ENCODE data around the gene ELK4. TPM values are rescaled to one million over a fixed set of nuclear protein-coding genes. Genes with fewer than 3 reads are reported as not detected.

Gene ELK4
- polyA plus RNA-seq, 3 donors = 1.4 to 9.0 (median 2.6) TPM

GRCh38 chr1:205612556-205612955, 19.3 kb downstream of the ELK4 start:
- peaks cover 20% of the 10 kb centered on the region for H3K79me2 ChIP-seq (ENCODE audit: insufficient read depth, low read length)
- no peak overlapping the region for H3K9ac ChIP-seq (ENCODE audit: insufficient read depth, low read length, poor library complexity, severe bottlenecking)
- Mint-ChIP-seq H3K27ac (no peak overlapping the region), H3K27me3 (ENCODE audit: low read depth in 3 of 3) (no peaks in the 10 kb centered on the region), H3K9me3 (no peaks in the 10 kb centered on the region), H3K4me3 (no peak overlapping the region), H3K4me1 (peaks cover 12% of the 10 kb centered on the region), H3K36me3 (peaks cover 78 to 87% of the 10 kb centered on the region in 2 donors)
- no CpG with 5 or more reads among the region's 1 CpG for WGBS (ENCODE audit: insufficient coverage)
- H3K4me1 ChIP-seq (ENCODE audit: control insufficient read depth in 1 of 2, insufficient read depth in 2 of 2, low read length in 2 of 2) = peaks cover 4 to 11% of the 10 kb centered on the region in 2 donors
- H3K36me3 ChIP-seq (replicated peaks in 1 of 2; ENCODE audit: control insufficient read depth in 1 of 2, insufficient read depth in 2 of 2, low read length in 2 of 2) = peaks cover 67 to 89% of the 10 kb centered on the region in 2 donors
- no peak overlapping the region for H3K4me3 ChIP-seq (replicated peaks in 1 of 3; ENCODE audit: low read depth in 2 of 3, low read length in 3 of 3)
- no peak overlapping the region for H2AFZ ChIP-seq (ENCODE audit: insufficient read depth, low read depth, low read length, poor library complexity, severe bottlenecking)
- no peak overlapping the region for H3K4me2 ChIP-seq (replicated peaks; ENCODE audit: extremely low read depth, low read length, poor library complexity, severe bottlenecking)
- peaks cover 51% of the 10 kb centered on the region for H4K20me1 ChIP-seq (ENCODE audit: insufficient read depth, low read length)
- no peaks in the 10 kb centered on the region for H3K9me3 ChIP-seq (replicated peaks in 1 of 2; ENCODE audit: control insufficient read depth in 1 of 2, insufficient read depth in 1 of 2, low read length in 2 of 2)
- H3K27ac ChIP-seq (ENCODE audit: low read depth in 1 of 2, low read length in 2 of 2) = no peak overlapping the region
- intact Hi-C loops (cut with micrococcal nuclease) = no loop called here
- no peaks in the 10 kb centered on the region for H3K27me3 ChIP-seq (ENCODE audit: control insufficient read depth in 2 of 2, insufficient read depth in 2 of 2, low read length in 2 of 2)
- DNase-seq = no peak
- TF ChIP-seq CTCF (IDR thresholded peaks at IDR 0.05) = no peak

GRCh38 chr1:205612104-205612503, 19.7 kb downstream of the ELK4 start:
- Mint-ChIP-seq H3K27me3 (ENCODE audit: low read depth in 3 of 3) (no peaks in the 10 kb centered on the region), H3K36me3 (peaks cover 77 to 88% of the 10 kb centered on the region in 2 donors), H3K9me3 (no peaks in the 10 kb centered on the region), H3K4me1 (peaks cover 12% of the 10 kb centered on the region), H3K4me3 (no peak overlapping the region), H3K27ac (no peak overlapping the region)
- intact Hi-C loops (cut with micrococcal nuclease) = no loop called here
- H3K9ac ChIP-seq (ENCODE audit: insufficient read depth, low read length, poor library complexity, severe bottlenecking) = no peak overlapping the region
- TF ChIP-seq CTCF (IDR thresholded peaks at IDR 0.05) = no peak
- peaks cover 4 to 11% of the 10 kb centered on the region in 2 donors for H3K4me1 ChIP-seq (ENCODE audit: control insufficient read depth in 1 of 2, insufficient read depth in 2 of 2, low read length in 2 of 2)
- DNase-seq = no peak
- no peak overlapping the region for H3K4me3 ChIP-seq (replicated peaks in 1 of 3; ENCODE audit: low read depth in 2 of 3, low read length in 3 of 3)
- no peak overlapping the region for H2AFZ ChIP-seq (ENCODE audit: insufficient read depth, low read depth, low read length, poor library complexity, severe bottlenecking)
- no peaks in the 10 kb centered on the region for H3K27me3 ChIP-seq (ENCODE audit: control insufficient read depth in 2 of 2, insufficient read depth in 2 of 2, low read length in 2 of 2)
- WGBS (ENCODE audit: insufficient coverage) = no CpG with 5 or more reads among the region's 3 CpGs
- no peak overlapping the region for H3K4me2 ChIP-seq (replicated peaks; ENCODE audit: extremely low read depth, low read length, poor library complexity, severe bottlenecking)
- no peak overlapping the region for H3K27ac ChIP-seq (ENCODE audit: low read depth in 1 of 2, low read length in 2 of 2)
- H4K20me1 ChIP-seq (ENCODE audit: insufficient read depth, low read length) = peaks cover 51% of the 10 kb centered on the region
- H3K9me3 ChIP-seq (replicated peaks in 1 of 2; ENCODE audit: control insufficient read depth in 1 of 2, insufficient read depth in 1 of 2, low read length in 2 of 2) = no peaks in the 10 kb centered on the region
- H3K79me2 ChIP-seq (ENCODE audit: insufficient read depth, low read length) = peaks cover 20% of the 10 kb centered on the region
- peaks cover 69 to 86% of the 10 kb centered on the region in 2 donors for H3K36me3 ChIP-seq (replicated peaks in 1 of 2; ENCODE audit: control insufficient read depth in 1 of 2, insufficient read depth in 2 of 2, low read length in 2 of 2)

Data from CD14-positive monocyte (primary cell).